SK-N-DZ (cell line): ENCODE results near the gene KSR1.

Experiments
- DNase-seq: peaks from one replicate; pipeline ENCODE4 v3.0.0-alpha.2; 2015; ENCODE audit warnings: low spot score

Gene KSR1

DNA sequence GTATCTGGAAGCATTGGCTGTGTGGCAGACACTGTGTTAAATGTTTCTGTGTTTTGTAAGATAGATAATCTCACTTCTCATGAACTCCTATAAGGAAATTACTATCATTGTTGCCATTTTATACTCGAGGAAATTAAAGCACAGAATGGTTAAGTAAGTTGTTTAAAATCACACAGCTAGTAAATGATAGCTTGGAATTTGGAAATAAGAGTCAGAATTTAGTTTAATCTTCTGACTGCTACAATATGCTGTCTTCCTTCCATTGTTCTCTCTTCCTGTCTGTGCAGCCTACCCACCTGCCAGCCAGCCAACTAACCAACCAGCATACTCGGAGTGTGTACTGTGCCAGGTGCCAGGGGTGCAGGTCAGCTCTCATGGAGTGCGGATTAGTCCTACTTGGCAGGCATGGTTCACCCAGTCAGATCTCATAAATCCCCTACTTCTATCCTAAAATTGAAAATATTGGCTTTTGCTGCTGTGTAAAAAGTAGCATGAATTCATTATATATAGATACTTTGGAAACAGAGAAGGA is 94.8 kb downstream of the KSR1 start:
- DNase-seq: no peak

- no peak for DNase-seq
Observed at GRCh38 chr17:27551701-27552248, 95.5 kb downstream of the KSR1 start.

GRCh38 chr17:27552276-27552732 is 96.1 kb downstream of the KSR1 start:
- no peak for DNase-seq

DNA sequence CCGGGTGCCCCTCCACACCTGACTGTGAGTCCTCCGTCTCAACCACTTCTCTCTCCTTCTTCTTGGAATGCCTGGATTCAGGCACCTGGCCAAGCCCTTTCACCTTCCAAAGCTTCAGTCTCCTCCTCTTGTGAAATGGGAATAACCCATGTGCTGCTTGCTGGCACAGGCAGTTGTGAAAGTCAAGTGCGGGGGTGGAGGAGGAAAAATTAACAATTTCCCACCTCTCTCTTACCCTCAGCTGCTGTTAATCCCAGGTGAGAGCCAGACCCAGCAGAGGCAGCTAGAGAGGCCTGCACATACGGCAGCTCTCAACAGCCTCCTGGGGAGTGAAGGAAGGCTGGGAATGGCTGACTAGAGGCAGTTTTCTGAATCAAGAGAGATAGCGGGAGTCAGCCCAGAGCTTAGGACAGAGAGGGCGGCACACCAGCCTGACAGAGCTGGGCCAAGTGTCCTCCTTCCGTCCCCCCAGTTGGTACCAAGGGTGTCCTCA is 96.8 kb downstream of the KSR1 start:
- no peak for DNase-seq

DNA sequence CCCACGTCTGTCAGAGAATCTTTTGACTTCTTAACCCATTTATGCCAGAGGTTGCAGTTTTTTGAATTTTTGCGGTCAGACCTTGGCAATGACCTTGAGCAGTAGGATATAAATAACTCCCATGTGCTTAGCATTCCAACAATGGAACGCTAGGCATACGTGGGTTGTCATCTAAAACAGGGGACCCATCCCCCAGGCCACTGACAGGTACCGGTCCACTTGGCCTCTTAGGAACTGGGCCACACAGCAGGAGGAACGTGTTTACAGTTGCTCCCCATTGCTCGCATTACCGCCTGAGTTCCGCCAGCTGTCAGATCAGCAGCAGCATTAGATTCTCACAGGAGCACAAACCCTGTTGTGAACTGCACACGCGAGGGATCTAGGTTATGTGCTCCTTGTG is 97.9 kb downstream of the KSR1 start:
- DNase-seq: no peak

DNA sequence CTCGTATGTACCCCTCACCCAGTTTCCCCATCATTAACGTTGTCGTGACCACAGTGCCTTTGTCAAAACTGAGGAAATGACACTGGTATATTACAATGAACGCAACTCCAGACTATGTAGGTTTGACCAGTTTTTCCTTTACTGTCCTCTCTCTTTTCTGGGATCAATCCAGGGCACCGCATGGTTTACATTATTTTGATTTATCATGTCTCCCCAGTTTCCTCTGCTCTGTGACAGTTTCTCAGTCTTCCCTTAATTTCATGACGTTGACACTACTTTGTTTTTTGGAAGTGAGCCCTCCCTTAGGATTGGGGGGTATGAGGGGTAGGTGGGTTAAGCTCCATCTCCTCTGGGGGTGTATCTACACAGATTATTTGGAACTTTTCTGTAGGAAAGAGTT is 98.7 kb downstream of the KSR1 start:
- no peak for DNase-seq

DNA sequence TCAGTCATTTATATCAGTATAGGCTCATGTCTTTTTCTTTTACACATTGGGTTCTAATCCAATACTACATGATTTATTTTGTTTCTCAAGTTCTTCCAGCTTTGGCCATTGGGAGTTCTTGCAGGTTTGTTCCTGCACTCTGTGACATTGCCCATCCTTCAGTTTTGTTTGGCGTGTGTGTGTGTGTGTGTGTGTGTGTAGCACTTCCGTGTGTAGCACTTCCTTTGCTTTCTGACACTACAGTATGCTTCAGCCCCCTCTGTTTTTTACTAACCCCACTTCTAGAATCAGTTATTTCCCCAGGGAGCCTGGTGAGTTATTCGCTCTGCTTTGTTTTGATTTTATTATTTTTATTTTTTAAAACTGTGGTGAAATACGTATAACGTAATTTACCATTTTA is 99.1 kb downstream of the KSR1 start:
- DNase-seq: no peak

DNA sequence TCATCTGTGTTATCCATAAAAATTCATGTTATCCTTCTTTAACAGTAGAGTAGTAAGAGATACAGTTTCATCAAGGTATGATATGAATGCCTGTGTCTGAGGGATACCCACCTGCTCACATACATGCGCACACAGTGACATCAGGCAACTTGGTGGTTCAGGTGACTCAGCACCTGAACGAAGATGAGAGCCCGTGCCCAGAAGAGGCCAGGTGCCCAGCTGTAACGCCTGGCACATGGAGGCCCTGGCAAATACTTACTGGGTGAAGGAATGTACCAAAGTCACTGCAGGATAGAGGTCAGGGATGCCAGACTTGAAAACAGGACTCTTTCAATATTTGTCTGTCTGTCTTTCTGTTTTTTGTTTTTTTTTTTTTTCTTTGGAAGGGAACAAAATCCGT is 102.1 kb downstream of the KSR1 start:
- no peak for DNase-seq

DNA sequence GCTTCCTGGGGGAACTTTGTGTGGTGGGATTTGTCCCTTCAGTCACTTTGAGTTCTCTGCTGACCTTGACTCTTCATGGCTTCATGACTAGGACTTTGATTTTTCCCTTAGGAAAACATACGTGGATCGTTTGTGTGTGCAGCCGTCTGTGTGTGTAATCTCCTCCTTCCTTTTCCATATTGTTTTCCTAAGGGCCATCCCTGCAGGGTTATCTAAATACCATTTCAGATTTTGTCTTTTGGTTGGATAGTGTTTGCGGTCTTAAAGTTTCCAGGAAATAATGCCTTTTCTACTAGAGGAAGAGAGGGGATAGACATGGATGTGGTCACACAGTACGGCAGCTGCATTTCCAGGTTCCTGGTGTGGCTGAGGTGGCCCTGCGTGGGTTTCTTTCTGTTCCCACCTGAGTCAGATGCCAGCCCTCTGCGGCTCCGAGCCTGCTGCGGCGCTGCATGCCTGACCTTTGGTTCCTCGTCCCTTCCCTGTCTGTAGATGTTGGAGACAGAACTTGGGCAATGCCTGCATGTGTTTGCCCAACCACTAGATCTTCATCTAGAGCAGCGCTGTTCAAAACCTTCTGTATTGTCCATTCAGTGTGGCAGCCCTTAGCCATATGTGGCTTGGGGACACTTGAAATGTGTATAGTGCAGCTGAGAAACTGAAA is 102.7 kb downstream of the KSR1 start:
- DNase-seq: no peak

DNA sequence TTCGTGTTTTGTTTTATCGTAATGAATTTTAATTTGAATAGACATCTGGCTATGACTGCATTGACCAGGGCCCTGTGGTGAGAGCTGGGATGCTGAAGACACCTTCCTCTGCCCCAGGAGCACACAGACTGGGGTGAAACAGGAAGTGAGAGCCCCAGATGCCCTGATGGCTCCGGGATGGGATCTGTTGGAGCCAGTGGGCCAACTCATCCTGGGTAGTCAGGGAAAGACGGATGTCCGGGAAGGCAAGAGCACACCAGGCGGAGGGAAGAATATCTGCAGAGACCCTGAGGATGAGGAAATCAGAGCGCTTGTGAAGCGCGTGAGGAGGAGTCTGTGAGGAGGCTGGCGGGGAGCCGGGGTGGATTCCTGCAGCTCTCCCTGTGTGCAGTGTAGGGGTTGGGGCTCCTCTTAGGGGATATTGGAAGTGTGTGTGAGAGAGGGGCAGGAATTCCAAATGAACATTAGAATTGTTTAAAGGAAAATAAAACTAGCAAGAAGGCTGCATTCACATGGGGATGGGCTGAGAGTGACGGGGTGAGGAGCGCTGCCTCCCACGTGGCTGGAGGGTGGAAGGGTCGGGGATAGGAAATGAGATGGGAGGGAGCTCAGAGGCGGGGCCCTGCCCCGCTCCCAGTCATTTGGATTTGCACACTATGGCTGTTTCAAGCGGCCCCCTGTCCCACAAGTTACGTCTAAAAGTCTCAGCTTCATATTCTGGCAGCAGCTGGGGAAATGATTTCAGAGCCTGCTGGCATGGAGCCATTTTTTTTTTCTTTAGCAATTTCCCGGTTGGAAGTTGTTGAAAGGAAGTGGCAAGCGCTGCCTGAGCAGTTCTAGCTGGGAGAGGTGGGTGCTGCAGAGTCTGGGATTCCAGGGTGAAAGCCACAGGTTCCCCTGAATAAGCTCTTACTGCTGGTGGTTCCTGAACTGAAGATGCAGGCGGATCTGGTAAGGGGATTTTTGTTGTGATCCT is 103.5 kb downstream of the KSR1 start:
- no peak for DNase-seq

DNA sequence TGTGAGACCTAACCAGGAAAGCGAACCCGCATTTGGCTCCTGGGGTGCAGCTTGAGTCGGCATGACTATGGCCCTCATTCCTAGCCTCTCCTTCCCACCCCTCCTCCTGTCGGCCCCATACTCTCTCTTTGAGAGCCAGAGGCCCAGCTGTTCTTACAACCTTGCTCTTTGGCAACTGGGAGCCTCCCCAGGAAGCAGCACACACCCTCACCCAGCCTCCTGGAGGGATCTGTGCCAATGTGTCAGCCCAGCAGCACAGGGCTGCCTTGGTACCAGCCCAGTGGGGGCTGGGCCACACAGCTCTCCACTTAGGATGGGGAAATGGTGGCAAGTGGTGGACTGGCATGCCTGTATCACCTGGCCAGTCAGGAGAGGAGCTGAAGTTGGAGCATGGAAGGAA is 104.4 kb downstream of the KSR1 start:
- DNase-seq: no peak

DNA sequence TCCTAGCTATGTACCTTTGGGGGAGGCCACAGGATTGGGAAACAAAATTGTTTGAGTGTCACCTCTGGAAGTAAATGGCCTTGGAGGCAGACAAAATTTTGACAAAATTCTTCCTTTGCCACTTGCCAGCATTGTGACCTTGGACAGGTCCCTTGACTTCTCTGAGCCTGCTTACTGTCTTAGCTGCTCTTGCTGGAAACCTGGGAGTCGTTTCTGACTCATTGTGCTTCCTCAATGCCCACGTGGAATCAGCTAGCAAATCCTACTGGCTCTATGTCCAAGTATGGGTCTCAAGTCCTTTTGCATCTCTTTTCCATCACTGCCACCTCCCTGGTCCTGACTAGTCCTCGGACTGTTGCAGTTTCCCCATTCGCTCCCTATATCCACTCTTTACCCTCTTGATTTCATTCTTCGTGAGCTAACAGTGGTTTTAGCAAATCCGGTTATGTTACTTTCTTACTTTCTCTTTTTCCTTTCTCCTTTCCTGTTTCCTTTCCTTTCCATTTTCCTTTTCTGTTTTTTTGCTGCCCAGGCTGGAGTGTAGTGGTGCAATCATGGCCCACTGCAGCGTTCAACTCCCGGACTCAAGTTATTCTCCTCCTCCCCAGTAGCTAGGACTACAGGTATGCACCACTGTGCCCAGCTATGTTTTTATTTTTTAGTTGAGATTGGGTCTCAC is 106.7 kb downstream of the KSR1 start:
- no peak for DNase-seq

DNA sequence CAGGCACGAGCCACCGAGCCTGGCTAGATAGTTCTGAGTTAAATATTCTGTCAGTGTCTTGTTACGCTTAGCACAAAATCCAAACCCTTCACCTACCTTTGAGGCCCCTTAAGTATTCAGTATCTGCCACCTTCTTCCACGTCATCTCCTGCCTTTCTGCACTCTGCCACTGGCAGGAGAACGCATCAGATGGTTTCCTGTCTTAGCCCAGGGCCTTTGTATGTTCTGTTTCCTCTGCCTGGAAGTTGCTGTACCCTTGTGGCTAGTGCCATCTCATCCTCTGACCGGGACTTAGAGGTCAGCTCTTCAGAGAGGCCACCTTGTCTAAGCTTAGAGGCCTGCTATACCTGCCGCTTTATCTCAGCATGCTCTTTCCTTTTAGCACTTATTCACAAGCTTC is 107.3 kb downstream of the KSR1 start:
- no peak for DNase-seq

DNA sequence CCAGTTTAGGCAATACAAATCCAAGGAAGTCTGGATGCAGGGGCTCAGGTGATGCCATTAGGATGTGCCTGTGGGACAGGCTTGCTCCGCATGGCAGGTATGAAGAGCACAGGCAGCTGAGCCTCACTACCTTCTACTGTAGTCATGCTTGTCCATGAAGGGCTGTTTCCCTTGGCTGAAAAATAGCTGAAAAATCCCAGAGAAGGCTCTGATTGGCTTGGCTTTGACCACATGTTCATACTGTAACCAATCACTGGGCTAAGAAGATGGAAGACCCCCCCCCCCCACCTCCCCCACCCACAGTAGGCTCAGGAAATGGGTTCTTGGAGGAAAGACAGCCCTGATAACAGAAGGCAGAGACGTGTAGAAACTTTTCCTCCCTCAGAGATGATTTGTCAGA is 108.2 kb downstream of the KSR1 start:
- DNase-seq: no peak

GRCh38 chr17:27565874-27566670 is 109.8 kb downstream of the KSR1 start:
- no peak for DNase-seq

GRCh38 chr17:27566671-27567562 is 110.7 kb downstream of the KSR1 start:
- DNase-seq: no peak

GRCh38 chr17:27567563-27567859 is 111.3 kb downstream of the KSR1 start:
- no peak for DNase-seq

DNA sequence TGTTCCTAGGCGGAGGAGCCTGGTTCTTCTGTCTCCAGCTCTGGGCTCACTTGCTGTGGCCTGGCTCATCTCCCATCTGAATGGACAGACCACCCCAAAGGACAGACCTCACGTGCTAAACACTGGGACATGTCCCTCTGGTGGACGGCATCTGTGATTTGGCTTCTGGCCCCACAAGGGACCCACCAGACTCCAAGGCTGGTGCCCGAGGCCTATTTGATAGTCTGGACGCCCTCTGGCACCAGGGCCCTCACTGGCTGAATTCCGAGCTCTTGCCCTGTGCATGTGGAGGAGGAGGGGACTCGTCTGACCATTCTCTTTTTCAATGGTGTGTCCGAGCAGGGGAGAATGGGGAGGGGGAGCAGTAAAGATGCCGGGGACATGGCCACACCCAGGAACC is 112.0 kb downstream of the KSR1 start:
- no peak for DNase-seq

DNA sequence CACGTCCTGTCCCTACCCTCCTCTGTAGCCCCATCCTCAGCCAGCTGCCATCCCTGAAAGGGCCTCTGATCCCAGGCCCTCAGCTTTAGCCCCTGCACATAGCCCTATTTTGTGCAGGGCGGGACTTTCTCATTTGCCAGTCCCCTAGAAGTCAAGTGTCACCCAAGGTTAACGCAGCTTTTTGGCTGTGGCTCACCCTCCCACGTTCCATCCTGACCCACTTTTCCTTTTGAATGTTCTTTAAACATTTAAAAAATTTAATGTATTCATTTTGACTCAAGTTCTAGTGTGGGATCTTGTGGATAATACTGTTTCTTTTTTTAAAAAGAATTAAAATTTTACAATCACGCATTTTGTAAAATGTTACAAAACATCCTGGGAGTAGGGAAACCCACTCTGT is 112.6 kb downstream of the KSR1 start:
- no peak for DNase-seq

- DNase-seq: no peak
Observed at GRCh38 chr17:27569257-27569722, 113.0 kb downstream of the KSR1 start.
